GM18526 (cell line): ENCODE data around the gene SLC23A2.

ENCODE experiments used
- POLR2A ChIP-seq: IDR thresholded peaks from 3 replicates; pipeline ENCODE4 v1.6.1; 2011; ENCODE audit not compliant: insufficient read length; ENCODE audit errors: extremely low read depth

Gene SLC23A2

DNA sequence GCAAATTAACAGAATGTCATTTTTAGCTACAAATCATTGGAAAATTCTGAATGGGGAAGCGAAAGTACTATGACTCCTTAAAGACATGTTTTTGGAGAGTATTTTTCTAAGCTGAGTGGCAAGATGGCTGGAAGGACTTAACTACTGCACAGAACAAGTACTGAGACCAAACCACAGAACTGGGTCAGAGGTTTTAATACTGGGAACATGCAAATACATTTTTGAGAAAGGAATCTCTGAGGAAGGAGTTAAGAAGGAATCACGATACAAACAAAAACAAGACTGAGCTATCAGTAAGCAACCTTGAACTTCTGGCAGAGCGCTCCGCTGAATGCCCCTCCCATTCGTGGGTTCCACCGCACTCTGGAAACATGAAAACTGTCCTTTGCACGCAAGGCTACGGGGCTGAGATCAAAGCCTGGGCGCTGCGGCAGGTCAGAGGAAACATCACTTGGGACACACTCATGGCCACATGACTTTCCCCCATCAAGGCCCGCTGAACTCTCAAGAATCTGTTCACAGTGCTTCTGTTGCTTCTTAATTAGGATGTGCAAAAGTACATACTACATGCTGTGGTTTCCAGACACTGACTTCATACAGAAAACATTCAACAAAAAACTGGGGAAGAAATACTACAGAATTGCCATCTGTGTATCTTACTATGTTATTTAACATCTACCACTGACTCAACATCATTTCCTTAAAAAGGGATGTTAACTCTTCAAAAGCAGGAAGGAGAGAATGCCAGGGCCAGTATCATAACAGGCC is 27.8 kb downstream of the SLC23A2 start:
- TF ChIP-seq POLR2A: no peak

DNA sequence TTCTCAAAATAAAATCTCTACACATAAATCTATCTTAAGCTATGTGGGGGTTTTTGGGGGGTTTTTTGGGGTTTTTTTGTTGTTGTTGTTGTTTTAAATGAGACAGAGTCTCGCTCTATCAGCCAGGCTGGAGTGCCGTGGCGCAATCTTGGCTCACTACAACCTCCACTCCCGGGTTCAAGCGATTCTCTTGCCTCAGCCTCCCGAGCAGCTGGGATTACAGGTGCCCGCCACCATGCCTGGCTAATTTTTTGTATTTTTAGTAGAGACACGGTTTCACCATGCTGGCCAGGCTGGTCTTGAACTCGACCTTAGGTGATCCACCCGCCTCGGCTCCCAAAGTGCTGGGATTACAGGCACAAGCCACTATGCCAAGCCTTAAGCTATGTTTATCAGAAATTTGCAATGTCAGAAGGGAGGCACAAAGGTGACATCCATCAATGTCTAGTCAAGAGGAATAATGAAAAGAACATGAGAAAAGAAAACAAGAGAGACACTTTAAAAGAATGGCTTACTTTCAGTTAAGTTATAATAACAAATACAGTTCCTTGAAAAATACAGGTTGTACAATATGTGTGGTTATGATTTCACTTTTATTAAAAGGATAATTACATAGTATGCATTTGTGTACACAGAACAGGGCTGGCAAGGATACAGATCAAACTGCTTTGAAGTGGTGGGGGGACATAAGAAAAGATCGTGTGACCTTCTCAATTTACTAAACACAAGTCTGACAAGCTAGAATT is 28.6 kb downstream of the SLC23A2 start:
- no peak for TF ChIP-seq POLR2A

DNA sequence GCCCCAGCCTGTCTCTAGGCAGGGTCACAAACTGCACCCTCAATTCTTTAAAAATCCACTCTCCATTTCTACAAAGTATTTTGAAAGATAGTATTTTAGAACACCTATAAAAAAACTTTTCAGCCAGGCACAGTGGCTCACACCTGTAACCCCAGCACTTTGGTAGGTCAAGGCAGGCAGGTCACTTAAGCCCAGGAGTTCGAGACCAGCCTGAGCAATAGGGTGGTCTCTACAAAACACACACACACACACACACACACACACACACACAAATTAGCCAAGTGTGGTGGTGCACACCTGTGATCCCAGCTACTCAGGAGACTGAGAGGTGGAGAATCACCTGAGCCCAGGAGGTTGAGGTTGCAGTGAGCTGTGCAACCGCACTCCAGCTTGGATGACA is 30.2 kb downstream of the SLC23A2 start:
- no peak for TF ChIP-seq POLR2A

DNA sequence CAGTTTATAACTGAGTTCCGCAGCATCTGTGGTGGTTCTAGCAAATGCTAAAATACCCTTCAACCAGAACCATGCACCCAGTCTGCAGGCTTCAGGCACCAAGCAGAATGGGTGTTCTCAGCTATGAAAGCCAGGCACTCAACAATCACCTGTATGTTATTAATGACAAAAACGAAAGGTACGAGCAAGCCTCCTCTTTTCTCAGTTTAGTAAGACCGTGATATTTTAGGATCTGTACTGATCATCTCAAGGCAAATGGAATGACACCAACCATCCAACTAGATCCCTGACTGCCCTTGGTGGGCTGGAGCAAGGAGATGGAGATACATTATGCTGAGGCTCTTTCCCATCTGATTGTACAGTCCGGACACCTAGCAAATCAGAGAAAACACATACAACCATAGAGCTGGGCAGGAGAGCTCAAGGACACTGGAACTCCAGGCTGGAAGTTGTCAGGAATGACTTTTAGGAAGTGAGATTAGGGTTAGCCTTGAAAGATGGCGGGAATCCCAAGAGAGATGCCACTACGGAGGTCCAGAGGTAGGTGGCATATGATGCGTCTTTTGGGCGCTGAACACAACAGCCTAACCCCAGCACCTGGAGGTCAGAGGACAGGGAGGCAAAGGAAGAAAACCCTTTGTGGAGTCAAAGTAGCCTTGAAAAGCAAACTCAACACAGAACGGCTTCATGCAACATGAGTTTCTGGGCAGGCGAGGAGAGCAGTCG is 33.4 kb downstream of the SLC23A2 start:
- TF ChIP-seq POLR2A: no peak

DNA sequence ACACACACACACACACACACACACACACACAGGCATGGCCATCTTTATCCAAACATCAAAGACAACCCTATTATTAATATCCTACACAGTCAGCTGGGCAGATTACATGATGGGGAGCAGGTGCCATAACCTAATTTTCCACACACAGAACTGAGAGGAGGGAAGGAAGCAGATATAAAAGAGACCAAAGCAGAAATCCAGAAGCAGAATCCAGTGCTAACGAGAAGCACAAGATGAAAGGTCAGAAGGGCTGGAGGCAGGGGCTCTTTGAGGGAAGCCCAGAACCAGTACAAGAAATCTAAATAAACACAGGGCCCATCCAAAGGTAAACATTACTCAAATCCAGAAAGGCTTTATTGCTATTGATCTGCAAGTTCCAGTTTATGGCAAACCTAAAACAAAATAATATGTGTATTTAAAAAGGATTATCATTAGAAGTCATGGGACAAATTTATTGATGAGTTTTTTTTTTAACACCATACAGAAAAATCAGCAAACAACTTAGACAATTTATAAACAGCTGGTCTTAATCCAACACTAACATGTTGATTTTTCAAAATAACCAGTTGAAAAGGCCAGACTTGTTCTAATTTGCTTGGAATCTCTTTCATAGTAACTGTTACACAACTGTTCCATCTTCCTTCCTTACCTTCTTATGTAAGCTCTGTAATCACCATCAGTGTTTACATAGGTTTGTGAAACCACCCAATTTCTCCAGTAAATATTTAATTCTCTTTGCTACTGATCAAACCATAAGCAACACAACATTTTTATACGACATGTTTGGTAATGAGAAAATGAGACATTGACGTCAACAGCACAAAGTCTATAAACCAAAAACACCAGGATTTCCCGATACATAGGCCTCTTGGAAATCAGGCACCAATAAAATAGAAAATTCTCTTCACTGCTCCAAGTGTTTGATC is 34.2 kb downstream of the SLC23A2 start:
- no peak for TF ChIP-seq POLR2A

DNA sequence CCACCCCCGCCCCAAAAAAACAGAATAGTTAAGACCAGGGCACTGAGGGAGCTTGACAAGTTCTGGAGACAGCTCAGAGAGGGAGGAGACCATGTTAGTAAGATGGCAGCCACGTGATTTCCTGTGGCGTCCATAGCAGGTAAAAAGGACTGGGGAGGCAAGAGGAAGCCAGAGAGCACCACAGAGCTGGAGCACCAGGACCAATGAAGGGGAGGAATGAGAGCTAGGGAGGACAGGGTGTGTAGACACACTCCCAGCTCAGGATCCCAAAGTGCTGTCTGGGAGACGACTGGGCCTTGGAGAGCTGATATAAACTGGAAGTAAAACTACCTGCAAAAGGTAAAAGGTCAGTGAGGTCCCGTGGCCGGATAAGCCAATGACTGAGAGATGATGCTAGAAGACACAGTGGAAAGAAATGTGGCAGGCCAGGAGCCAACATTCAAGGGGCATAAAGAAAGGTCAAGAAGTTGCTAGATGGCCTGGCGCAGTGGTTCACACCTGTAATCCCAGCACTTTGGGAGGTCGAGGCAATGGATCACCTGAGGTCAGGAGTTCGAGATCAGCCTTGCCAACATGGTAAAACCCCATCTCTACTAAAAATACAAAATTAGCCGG is 39.0 kb downstream of the SLC23A2 start:
- TF ChIP-seq POLR2A: no peak

DNA sequence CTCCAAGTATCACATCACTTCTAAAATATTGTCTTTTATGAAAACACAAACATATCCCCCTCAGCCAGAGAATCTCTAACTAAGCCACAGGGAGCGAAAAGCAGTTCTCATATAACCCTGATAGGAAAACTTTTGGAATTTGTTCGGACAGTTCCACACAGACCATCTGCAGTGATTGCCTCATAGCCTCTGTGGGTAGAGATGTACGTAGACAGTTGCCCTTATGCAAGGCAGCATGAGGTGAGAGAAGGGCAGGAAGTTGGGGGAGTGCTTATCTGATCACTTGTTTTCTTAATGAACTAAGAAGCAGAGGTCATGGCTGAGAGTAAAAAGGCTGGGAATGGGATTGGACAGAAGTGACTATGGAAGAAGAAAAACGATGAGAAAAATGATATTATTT is 39.6 kb downstream of the SLC23A2 start:
- no peak for TF ChIP-seq POLR2A

DNA sequence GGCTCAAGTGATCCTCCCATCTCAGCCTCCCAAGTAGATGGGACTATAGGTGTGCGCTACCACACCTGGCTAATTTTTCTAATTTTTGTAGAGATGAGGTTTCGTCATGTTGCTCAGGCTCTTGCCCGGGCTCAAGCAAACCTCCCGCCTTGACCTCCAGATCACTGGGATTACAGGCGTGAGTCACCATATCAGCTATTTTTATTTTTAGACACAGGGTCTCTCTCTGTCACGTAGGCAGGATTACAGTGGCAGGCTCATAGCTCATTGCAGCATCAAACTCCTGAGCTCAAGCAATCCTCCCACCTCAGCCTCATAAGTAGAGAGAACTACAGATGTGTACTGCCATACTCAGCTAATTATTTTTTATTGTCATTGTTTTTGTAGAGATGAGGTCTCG is 41.7 kb downstream of the SLC23A2 start:
- no peak for TF ChIP-seq POLR2A

DNA sequence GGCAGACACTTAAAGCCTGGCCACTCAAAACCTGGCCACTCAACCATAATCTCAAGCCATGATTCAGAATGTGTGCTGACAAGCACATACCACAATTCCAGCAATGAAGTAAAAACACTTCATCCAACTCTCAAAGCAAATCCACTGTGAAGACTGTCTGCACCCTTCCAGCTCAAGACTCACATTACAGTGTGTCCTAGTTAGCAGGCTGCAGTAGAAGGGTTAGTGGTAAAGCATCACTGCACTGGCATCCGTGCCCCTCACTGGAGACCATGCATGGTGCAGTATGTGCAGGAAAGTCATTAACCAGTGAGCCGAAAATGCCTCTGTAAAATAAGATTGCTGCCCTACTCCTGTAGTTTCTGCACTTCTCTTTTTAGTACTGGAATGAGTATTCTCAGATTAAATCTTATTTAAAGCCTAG is 43.4 kb downstream of the SLC23A2 start:
- no peak for TF ChIP-seq POLR2A

DNA sequence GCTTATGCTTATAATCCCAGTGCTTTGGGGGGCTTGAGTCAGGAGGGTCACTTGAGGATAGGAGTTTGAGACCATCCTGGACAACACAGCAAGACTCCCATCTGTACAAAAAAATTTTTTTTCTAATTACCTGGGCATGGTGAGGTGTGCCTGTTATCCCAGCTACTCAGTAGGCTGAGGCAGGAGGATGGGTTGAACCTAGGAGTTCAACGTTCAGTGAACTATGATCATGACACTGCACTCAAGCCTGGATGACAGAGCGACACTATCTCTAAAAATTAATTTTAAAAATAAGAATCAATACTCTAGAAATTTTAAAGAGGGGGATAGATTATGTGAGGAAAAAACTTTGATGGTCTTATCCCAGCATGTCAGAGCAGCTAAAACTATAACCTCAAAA is 44.1 kb downstream of the SLC23A2 start:
- no peak for TF ChIP-seq POLR2A

DNA sequence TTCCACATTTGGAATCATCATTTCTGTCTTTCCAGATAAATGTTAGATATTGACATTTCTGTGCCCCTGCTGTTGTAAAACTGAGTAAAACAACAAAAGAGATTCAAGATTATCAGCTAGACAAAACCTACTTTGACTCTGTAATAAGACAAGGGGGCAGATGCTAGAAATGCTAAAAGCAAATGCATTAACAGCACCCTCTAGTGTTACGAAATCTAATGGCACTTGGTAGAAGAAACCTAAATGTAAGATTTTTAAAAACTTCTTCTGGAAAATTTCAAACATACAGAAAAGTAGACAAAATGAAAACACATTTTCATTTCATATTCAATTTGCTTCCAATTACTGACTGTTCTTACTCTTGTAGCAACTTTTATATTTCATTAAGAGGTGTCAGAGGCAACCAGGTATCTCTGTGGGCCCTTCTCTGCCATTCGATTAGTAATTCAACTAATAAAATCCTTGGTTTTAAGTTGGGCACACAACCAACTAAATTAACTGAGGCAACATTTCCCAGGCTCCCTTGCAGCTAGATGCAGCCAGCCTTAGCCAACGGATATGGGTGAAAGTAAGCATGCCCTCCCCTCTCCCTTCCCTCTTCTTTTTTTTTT is 45.0 kb downstream of the SLC23A2 start:
- TF ChIP-seq POLR2A: no peak

DNA sequence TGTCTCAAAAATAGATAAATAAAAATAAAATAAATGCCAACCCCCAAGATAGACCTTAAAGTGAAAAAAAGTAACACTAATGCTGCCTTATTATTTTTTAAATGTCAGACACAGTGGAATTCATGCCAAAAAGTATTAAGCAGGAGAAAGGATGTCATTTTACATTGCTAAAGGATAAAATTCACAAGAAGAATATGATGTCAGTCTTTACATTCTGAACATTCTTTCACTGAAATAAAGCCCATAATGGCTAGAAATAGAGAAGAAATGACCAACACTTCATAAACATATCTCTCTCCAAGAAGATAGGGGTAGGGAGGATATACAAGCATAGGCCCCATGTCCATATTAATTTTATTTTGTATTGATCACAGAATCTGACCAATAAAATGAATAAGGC is 47.4 kb downstream of the SLC23A2 start:
- no peak for TF ChIP-seq POLR2A

DNA sequence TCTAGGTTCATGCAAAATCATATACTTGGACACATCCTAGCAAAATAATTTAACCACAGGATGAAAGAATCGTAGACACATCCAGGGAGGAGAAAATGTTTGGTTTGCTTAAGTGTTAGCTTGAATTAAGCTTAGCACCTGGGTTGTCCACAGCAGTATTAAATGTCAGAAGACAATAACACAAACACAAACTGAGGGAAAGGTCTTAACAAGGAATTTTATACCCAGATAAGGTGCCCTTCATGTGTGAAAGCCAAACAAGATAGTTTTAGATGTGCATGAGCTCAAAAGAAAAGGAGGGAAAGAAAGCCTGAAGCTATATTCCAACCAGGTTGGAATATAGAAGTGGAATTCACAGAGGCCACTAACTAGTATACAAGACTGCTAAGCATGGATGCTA is 49.1 kb downstream of the SLC23A2 start:
- TF ChIP-seq POLR2A: no peak

DNA sequence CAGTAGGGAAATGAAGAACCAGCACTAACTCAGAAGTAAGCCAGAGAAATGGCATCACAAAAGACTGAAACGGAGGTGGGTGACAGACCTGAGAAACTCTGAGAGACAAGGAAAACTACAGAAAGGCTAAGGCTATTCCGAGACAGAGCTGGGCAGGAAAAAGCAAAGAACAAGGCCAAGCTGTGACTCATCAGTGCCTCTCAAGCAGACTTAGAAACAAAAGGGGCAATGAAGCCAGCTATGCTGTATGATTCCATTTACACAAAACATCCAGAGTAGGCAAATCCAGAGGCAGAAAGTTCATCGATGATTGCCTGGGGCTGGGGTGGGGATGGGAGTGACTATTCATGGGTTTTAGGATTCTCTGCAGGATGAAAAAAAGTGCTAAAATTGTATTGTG is 50.0 kb downstream of the SLC23A2 start:
- no peak for TF ChIP-seq POLR2A
